Stimulated activated CD4-positive, alpha-beta T cell treated with anti-CD3 and anti-CD28 coated beads, Interleukin-1b, Interleukin-23, amount 100 ng/mL, for 1 hour (primary cell): ENCODE measurements around the gene CEACAM6.

Experiments used
- DNase-seq, 2 donors: peaks; one replicate each; pipeline ENCODE4 v3.0.0-alpha.2; 2020; ENCODE audit warnings: low read depth in 2 of 2

CEACAM6 gene

DNA sequence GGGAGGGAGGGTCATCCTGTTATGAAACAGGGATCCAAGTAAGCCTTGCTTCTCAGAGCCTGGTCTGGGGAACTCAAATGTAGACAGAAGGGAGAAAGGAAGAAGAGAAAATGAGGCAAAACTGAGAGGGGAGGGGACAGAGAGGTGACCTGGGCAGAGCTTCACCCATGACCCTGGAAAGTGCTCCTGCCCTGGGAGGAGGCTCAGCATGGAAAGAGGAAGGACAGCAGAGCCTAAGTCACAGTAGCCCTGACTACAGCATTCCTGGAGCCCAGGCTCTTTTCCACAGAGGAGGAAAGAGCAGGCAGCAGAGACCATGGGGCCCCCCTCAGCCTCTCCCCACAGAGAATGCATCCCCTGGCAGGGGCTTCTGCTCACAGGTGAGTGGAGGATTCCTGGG is 41.0 kb downstream of the CEACAM6 start, which contains the start of gene CEACAM3:
Gene CEACAM3, plus strand, starts transcription at position 226 of the 400 bp plus-strand sequence. Its CDS starts 91 bp downstream, at position 317.
- DNase-seq: no peak

DNA sequence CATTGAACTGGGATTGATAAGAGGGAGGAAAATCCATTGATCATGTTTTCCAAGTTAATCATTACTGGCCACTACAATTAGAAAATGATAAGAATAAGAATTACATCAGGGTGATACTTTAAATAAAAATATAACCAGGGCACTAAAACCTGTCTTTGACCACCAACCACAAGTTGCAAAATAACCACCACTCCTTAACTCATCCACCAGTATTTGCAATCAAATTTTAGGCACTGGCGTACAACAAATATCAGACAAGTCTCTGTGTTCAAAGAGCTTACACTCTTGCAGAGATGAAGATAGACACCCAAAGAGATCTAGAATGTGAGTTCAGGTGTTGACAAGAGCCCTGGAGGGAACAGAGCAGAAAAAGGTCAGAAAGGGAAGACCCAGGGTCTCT is 41.6 kb downstream of the CEACAM6 start:
- DNase-seq: no peak

DNA sequence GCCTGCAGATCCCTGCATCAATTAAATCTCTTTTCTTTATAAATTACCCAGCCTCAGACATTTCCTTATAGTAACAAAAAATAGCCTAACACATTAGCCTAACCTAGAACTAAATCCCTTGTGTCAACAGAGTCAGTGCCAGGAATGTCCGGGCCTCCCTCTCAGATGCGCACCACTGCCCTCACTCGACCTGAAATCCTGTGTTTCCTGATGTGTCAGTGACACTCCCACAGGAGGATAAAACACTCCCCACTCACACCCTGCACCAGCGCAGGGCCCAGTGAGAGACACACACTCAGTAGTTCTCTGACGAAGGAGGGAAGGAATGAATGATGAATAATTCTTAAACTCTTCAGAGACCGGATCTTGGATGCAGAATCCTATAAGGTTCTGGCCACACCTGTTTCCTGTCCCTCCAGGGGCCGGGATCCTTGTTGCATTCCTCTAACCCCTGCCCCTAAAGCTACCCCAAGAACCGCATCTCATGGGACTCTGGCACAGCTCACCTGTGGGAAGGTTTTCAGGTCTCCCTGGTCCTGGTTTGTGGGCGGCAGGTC is 44.2 kb downstream of the CEACAM6 start:
- no peak for DNase-seq

DNA sequence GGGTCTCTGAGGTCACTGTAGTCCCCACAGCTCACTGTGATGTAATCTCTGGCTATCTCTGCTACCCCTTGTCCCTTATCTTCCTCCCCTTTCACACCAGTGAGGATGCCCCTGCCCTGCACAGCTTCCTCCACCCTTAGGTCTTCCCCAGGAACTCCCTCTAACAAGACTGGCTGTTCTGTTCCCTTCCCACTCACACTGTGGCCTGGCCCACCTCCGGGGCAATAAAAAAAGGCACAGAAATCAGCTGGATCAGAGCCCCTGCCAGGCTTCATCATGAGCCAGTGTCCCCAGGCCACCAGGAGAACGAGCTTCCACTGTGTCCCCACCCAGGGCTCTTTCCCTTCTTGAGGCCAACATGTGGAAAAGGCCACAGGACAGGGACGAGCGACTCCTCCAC is 45.7 kb downstream of the CEACAM6 start:
- no peak for DNase-seq

DNA sequence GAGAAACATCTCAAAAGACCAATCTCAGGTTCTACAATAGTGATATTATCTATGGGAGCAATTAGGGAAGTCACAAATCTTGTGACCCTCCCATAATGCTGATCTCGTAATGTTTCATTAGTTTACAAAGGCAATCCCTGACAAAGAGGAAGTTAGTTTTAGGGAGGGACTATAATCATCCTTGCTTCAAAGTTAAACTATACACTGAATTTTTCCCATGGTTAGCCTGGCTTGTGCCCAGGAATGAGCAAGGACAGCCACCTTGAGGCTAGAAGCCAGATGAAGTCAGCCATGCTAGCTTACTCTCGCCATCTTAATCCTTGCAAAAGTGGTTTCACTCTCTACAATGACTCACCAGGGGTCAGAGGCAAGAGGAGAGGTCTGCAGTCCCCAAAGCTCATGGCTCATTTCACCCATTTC is 46.5 kb downstream of the CEACAM6 start:
- DNase-seq: no peak

DNA sequence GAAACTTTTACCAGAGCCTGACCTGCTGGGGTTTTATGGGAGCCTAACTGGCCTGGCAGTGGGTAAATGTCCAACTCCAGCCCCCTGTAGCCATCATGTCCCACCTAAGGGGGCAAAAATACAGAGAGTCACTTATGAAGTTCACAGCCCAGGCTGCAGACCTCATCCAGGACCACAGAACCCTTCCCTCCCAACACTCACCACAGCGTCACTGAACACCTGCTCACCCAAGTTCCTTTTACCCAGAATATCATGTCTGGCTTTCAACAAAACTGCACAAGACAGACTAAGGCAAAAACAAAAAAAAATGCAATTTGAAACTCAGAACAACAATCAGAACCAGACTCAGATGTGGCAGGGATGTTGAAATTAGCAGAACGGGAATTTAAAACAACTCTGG is 47.4 kb downstream of the CEACAM6 start:
- DNase-seq: no peak

DNA sequence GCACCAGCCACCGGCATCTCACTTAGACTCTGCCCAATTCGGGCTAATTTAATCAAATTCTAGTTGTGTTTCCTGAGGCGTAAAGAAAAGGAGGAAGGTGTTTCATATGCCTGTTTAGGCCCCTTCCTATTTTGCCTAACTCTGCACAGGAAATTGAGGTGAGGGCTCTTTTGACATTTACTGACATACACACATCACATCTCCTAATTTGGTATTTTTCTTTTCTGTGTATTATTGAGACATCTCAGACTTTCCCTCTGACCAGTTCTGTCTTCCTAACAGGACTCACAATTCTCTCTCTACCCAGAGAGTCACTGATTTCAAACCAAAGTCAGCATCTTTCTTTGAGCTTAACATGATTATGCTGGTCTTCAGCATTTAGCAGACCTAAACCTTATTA is 49.0 kb downstream of the CEACAM6 start:
- DNase-seq: no peak

DNA sequence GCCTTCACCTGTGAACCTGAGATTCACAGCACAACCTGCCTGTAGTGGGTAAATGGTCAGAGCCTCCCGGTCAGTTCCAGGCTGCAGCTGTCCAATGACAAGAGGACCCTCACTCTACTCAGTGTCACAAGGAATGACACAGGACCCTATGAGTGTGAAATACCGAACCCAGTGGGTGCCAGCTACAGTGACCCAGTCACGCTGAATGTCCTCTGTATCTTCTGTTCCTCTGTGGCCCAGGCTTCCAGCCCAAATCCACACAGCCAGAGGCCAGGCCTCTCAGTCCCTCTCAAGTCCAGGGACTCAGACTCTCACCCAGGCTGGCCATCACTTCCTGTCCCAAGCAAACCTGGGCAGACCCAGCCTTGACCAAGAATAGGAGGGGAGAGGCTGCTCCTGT is 51.8 kb downstream of the CEACAM6 start:
- DNase-seq: no peak

DNA sequence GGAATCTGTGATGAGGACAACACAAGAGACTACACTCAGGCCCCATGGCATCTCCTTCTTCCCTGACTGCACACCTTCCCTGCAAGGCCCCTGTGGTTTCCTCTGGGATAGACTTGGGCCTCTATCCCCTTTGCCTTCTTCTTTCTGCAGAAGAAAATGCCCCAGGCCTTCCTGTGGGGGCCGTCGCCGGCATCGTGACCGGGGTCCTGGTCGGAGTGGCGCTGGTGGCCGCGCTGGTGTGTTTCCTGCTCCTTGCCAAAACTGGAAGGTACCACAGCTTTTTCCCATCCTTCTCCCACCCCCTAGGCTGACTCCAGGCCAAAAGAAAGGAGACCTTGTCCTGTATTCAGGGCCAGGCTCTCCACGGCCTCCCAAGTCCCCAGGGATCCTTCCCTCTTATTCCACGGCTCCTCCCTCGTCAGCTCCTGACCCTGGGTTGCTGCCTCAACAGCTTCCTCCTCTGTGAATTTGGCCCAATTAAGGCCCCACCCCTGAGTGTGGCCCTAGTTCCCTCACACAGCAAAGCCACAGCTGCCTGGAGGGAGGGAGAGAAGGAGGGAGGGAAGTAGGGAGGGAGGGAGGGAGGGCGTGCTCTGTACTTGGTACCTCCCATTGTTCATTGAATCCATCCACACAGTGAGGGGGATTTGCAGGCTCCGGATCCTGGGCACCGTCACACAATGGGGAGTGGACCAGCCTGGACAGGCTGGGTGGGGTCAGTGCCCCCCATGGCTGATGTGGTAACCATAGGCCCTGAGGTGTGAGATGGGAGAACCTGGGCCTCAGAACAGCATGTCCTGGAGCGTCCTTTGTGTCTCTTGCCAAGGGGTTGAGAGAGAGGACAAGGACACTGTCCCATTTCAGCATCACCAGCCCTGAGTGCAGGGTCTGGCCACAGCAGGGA is 53.6 kb downstream of the CEACAM6 start:
- no peak for DNase-seq

DNA sequence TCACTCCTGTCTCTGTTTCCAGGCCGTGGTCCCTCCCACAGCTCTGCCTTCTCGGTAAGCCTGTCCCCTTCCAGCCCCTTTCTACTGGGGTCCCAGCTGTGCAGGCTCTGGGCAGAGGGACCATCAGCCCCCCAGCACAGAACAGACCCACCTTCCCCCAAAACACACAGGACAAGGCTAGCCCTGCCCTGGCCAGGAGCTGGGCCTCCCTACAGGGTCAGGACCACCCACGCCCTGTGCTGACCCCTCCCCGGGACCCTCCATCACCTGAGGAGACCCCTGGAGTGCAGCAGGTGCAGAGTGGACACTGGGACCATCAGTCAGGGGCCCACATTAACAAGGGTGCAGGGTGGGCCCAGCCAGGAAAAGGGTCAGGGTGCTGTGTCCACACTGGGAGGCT is 55.0 kb downstream of the CEACAM6 start:
- no peak for DNase-seq

DNA sequence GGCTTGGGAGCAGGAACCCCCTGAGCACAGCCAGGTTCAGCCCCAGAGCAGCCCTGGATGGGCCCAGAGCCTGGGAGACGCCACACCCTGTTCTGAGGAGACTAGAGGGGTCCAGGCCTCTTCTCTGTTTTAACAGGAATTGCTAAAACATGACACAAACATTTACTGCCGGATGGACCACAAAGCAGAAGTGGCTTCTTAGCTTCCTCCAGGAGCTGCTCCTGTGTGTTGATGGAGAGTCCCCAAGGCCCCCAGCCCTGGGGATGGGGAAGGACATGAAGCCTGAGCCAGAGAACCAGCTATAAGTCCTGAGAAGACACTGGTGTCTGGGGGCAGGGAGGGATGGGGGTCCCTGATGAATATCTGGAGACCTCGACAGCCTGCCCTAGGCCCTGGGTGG is 55.7 kb downstream of the CEACAM6 start:
- DNase-seq: no peak

DNA sequence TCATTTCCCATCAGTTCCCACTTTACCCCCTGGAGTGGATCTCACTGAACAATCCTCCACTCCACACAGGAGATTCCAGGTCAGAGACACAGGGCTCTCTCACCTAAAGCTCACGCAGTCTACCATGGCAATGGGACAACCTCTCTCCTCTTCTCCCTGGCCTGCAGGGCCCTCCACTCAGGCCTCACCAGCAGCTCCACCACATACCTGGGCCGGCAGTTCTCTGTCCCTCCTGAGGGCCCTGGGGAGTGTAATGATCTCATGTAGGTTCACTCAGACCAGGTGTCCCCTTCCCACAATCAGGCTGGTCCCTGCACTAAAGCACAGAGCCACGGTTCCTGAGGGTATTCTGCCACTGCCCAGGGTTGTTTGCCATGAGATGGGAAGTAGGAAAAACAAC is 56.7 kb downstream of the CEACAM6 start:
- DNase-seq: no peak

DNA sequence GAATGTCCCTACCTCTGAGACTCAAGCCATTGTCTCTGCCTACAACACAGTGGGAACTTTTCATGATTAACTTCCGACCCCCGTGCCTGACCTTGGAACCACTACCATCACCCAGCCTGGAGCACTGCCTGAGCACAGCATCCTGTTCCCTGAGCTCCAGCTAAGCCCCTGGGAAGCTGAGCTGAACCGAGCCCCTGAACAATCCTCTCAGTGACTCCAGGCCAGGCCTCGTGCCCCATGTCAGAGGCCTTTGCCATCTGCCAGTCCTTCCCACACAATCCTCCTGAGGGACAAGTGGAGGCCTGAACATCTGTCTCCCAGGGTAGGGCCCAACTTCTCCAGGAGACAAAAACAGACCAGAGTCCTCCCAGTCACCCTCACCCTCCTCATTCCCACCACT is 58.6 kb downstream of the CEACAM6 start:
- no peak for DNase-seq

DNA sequence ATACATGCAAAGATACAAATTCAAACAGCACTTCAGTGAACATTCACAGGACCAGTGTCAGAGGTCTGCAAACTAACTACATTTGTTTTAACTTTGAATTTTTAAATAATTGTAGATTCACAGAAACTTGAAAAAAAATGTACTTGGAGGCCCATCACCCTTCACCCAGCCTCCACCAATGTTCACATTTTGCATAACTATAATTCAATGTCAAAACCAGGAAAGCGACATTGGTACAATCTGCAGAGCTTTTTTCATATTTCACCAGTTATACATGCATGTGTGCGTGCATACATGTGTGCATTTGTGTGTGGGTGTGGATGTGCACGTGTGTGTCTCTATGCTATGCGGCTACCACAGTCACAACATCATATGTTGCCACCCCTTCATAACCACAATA is 60.0 kb downstream of the CEACAM6 start:
- DNase-seq: no peak

DNA sequence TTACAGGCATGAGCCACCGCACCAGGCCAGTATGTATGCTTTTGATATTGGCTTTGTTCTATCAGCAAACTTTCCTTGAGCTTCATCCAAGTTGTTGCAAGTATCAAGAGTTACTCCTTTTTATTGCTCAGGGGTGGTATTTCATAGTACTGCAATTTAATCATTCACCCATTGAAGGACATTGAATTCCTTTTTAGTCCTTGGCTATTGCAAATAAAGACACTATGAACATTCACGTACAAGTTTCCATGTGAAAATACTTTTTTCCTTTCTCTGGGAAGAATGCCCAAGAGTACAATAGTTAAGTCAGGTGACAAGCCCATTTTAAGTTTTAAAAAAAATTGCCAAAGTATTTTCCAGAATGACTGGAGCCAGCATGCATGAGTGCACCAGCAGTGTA is 61.4 kb downstream of the CEACAM6 start:
- no peak for DNase-seq

DNA sequence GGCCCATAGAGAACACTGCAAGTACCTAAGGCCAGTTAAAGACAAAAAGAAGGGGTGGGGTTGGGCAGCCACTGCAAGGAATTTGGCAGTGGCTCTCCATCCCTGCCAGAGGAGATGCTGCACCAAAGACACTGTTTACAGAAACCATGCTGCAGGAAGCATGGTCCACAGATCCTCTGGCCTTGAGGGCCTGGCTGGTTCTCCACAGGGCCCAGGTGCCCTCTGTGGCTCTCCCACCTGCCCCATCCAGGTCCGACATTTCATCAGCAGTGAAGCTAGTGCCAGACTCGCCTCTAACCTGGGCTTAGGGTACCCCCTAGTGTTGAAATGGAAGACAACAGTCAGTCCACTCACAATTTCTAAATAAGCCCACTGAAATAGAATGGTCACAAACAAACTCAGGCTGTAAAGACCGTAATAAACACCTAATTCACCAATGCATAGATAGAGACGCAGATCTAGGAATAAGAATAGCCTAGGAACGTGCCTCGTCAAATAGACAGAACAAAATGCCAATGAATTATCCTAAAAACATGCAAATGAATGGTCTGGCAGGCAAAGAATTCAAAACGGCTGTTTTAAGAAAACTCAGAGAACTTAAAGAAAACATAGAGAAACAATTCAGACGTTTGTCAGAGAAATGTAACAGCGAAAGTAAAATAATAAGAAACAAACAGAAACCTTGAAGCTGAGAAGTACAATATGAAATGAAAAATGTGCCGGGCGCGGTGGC is 65.8 kb downstream of the CEACAM6 start:
- DNase-seq: no peak
